ENCODE data around the gene LRFN3. TPM values are rescaled to one million over a fixed set of nuclear protein-coding genes. Genes with fewer than 3 reads are reported as not detected.
A peak's percentile ranks its signal among the peaks of the same experiment; 100 is the strongest.

LRFN3 gene
- total and polyA plus RNA-seq, 2 donors (not counting 1 experiment from before 2014, with no cell fraction given): 0.79 to 1.6 TPM

- Mint-ChIP-seq H3K9me3 (ENCODE audit: insufficient read depth) (no peaks in the 10 kb centered on the region), H3K4me3 (peak overlapping the region; percentile 86), H3K4me1 (peaks cover 67% of the 10 kb centered on the region), H3K27me3 (no peaks in the 10 kb centered on the region), H3K27ac (peak overlapping the region; percentile 99)
- H4K20me1 ChIP-seq (ENCODE audit: control insufficient read depth, insufficient read depth, low read length, poor library complexity, severe bottlenecking): peaks cover 9% of the 10 kb centered on the region
- H3K4me2 ChIP-seq (replicated peaks; ENCODE audit: low read depth, low read length, poor library complexity, severe bottlenecking): peak overlapping the region; percentile 79
- peak overlapping the region; percentile 100 for H3K27ac ChIP-seq (ENCODE audit: low read length in 2 of 2)
- no peak for TF ChIP-seq EZH2 (IDR thresholded peaks at IDR 0.05; ENCODE audit: borderline replicate concordance, insufficient read depth, low read depth, low read length, poor library complexity, severe bottlenecking)
- TF ChIP-seq CTCF (IDR thresholded peaks at IDR 0.05): no peak
- H3K4me1 ChIP-seq (ENCODE audit: control insufficient read depth in 2 of 2, insufficient read depth in 2 of 2, low read length in 2 of 2): peaks cover 47 to 62% of the 10 kb centered on the region in 2 donors
- H3K36me3 ChIP-seq (replicated peaks in 1 of 2; ENCODE audit: control extremely low read depth in 1 of 2, control insufficient read depth in 1 of 2, extremely low read depth in 1 of 2, insufficient read depth in 2 of 2, low read length in 1 of 2): peaks cover 0 to 3% of the 10 kb centered on the region in 2 experiments
- H3K27me3 ChIP-seq (replicated peaks in 1 of 4; ENCODE audit: control extremely low read depth in 1 of 4, control insufficient read depth in 3 of 4, insufficient read depth in 4 of 4, low read length in 3 of 4): no peaks in the 10 kb centered on the region
- CTCF ChIA-PET: interaction anchor here (0.6 to 1.4 kb wide), 4 partner anchors 21 to 158 kb away, joined by 3 read pairs; partner anchors contain the start of genes PSENEN and U2AF1L4
- peaks cover 0 to 3% (median 0%) of the 10 kb centered on the region in 3 donors for H3K9me3 ChIP-seq (ENCODE audit: control extremely low read depth in 1 of 3, control insufficient read depth in 2 of 3, insufficient read depth in 1 of 3, low read length in 2 of 3)
- intact Hi-C loops (cut with micrococcal nuclease): loop anchor here (2.0 to 10.0 kb wide), 3 partner anchors 155 to 189 kb away; partner anchors contain the start of genes KMT2B, PSENEN and U2AF1L4
- peak overlapping the region in 4 of 5 experiments; percentile 43 to 55 (median 46) for H3K4me3 ChIP-seq (ENCODE audit: control extremely low read depth in 1 of 5, extremely low read depth in 1 of 5, insufficient read depth in 1 of 5, low read depth in 2 of 5, low read length in 4 of 5)
- no peak overlapping the region for H2AFZ ChIP-seq (ENCODE audit: insufficient read depth, low read depth, low read length, poor library complexity, severe bottlenecking)
- ATAC-seq (ENCODE audit: low read depth) (peak; percentile 50), DNase-seq (peak; percentile 98)
- POLR2A ChIA-PET: interaction anchor here (0.6 to 1.4 kb wide), 4 partner anchors 9 to 687 kb away, joined by 3 to 5 read pairs (median 4); no protein-coding TSS in a partner anchor
- peak overlapping the region; percentile 50 for H3K9ac ChIP-seq (ENCODE audit: low read length)
- WGBS (ENCODE audit: insufficient coverage): under 1% methylated on average over 23 of the region's 24 CpGs
- peaks cover 9% of the 10 kb centered on the region for H3K79me2 ChIP-seq (ENCODE audit: control insufficient read depth, insufficient read depth, low read length)
Observed at GRCh38 chr19:35903550-35904179, 32.5 kb upstream of the LRFN3 start.
